Mesothelial cell of epicardium (in vitro differentiated cells): ENCODE measurements around the gene CECR2. TPM values are rescaled to one million over a fixed set of nuclear protein-coding genes. Genes with fewer than 3 reads are reported as not detected.

Experiments
- DNase-seq, 2 experiments: peaks; one replicate each; pipeline ENCODE4 v3.0.0; 2021; ENCODE audit warnings: low spot score in 2 of 2; ENCODE audit not compliant: unreplicated experiment in 2 of 2
- H3K27ac Mint-ChIP-seq: 2 replicates; pipeline ENCODE4 v1.8.0; 2021; ENCODE audit warnings: mixed read lengths
- H3K27me3 Mint-ChIP-seq: 2 replicates; pipeline ENCODE4 v1.8.0; 2021; ENCODE audit warnings: low read depth, mixed read lengths
- H3K36me3 Mint-ChIP-seq: 2 replicates; pipeline ENCODE4 v1.8.0; 2021; ENCODE audit warnings: mixed read lengths
- H3K4me1 Mint-ChIP-seq: 2 replicates; pipeline ENCODE4 v1.8.0; 2021; ENCODE audit warnings: mixed read lengths
- H3K4me3 Mint-ChIP-seq: 2 replicates; pipeline ENCODE4 v1.8.0; 2021; ENCODE audit warnings: mild to moderate bottlenecking, moderate library complexity, mixed read lengths
- H3K9me3 Mint-ChIP-seq: 2 replicates; pipeline ENCODE4 v1.8.0; 2021; ENCODE audit warnings: mixed read lengths
- CTCF ChIP-seq: fragments of 200-600 bp; sonication (generic); IDR thresholded peaks from one replicate; pipeline ENCODE4 v1.5.0; 2021; ENCODE audit warnings: antibody characterized with exemption; ENCODE audit not compliant: unreplicated experiment
- total RNA-seq: library from RNA; stranded (reverse); gene quantifications from 3 replicates; pipeline ENCODE4 v1.2.1, GENCODE V29; 2021

Gene CECR2
- total RNA-seq, 1 donor from 2014 or later, result 15.0 TPM

GRCh38 chr22:17548010-17548755 is 178.9 kb downstream of the CECR2 start:
- Mint-ChIP-seq H3K4me3 (no peak overlapping the region), H3K4me1 (no peaks in the 10 kb centered on the region), H3K27me3 (no peaks in the 10 kb centered on the region), H3K27ac (no peak overlapping the region), H3K36me3 (peaks cover 19% of the 10 kb centered on the region), H3K9me3 (no peaks in the 10 kb centered on the region)
- TF ChIP-seq CTCF, result no peak
- DNase-seq, result no peak

GRCh38 chr22:17548756-17549035 is 179.4 kb downstream of the CECR2 start:
- peaks cover 19% of the 10 kb centered on the region for H3K36me3 Mint-ChIP-seq
- H3K4me3 Mint-ChIP-seq, result no peak overlapping the region
- H3K4me1 Mint-ChIP-seq, result no peaks in the 10 kb centered on the region
- DNase-seq, result no peak
- H3K27ac Mint-ChIP-seq, result no peak overlapping the region
- no peaks in the 10 kb centered on the region for H3K9me3 Mint-ChIP-seq
- no peaks in the 10 kb centered on the region for H3K27me3 Mint-ChIP-seq
- TF ChIP-seq CTCF, result no peak

GRCh38 chr22:17549183-17549582 is 179.9 kb downstream of the CECR2 start:
- no peak for DNase-seq
- no peaks in the 10 kb centered on the region for H3K9me3 Mint-ChIP-seq
- no peak overlapping the region for H3K27ac Mint-ChIP-seq
- peaks cover 19% of the 10 kb centered on the region for H3K36me3 Mint-ChIP-seq
- no peak for TF ChIP-seq CTCF
- no peaks in the 10 kb centered on the region for H3K4me1 Mint-ChIP-seq
- H3K4me3 Mint-ChIP-seq, result no peak overlapping the region
- H3K27me3 Mint-ChIP-seq, result no peaks in the 10 kb centered on the region

- H3K4me1 Mint-ChIP-seq, result no peaks in the 10 kb centered on the region
- no peaks in the 10 kb centered on the region for H3K27me3 Mint-ChIP-seq
- TF ChIP-seq CTCF, result no peak
- no peaks in the 10 kb centered on the region for H3K9me3 Mint-ChIP-seq
- peaks cover 19% of the 10 kb centered on the region for H3K36me3 Mint-ChIP-seq
- H3K4me3 Mint-ChIP-seq, result no peak overlapping the region
- no peak overlapping the region for H3K27ac Mint-ChIP-seq
- no peak for DNase-seq
Observed at GRCh38 chr22:17549655-17550054, 180.4 kb downstream of the CECR2 start.

- DNase-seq, result no peak
- no peaks in the 10 kb centered on the region for H3K9me3 Mint-ChIP-seq
- H3K4me3 Mint-ChIP-seq, result no peak overlapping the region
- H3K27me3 Mint-ChIP-seq, result no peaks in the 10 kb centered on the region
- H3K27ac Mint-ChIP-seq, result no peak overlapping the region
- peaks cover 19% of the 10 kb centered on the region for H3K36me3 Mint-ChIP-seq
- no peaks in the 10 kb centered on the region for H3K4me1 Mint-ChIP-seq
- TF ChIP-seq CTCF, result no peak
Observed at GRCh38 chr22:17552737-17553136, 183.5 kb downstream of the CECR2 start.

GRCh38 chr22:17554814-17555213 is 185.6 kb downstream of the CECR2 start:
- Mint-ChIP-seq H3K36me3 (peaks cover 16% of the 10 kb centered on the region), H3K27me3 (no peaks in the 10 kb centered on the region), H3K4me3 (no peak overlapping the region), H3K4me1 (no peaks in the 10 kb centered on the region), H3K9me3 (no peaks in the 10 kb centered on the region), H3K27ac (no peak overlapping the region)
- DNase-seq, result no peak
- no peak for TF ChIP-seq CTCF
